OCI-LY3 (cell line): ENCODE data around the gene NKX6-1.

Source experiments
- CTCF ChIP-seq: fragments of 200-600, 300-600 bp; sonication (generic); IDR thresholded peaks from 2 replicates; pipeline ENCODE4 v1.5.1; 2014; ENCODE audit warnings: antibody characterized with exemption, low read length, low read depth
- EZH2phosphoT487 ChIP-seq: fragments of 200-600 bp; shearing (Covaris generic); IDR thresholded peaks from 2 replicates; pipeline ENCODE4 v1.6.1; 2018; ENCODE audit warnings: antibody characterized with exemption, mixed run types, low read depth

GRCh38 chr4:84481860-84482245, 17.2 kb downstream of the NKX6-1 start:
- TF ChIP-seq CTCF (no peak), EZH2phosphoT487 (no peak)
